Bronchial epithelial cell (primary cell): Measurements from ENCODE around the gene PARD6G. TPM values are rescaled to one million over a fixed set of nuclear protein-coding genes. Genes with fewer than 3 reads are reported as not detected.
A peak's percentile ranks its signal among the peaks of the same experiment; 100 is the strongest.

Experiments used
- DNase-seq: peaks from one replicate; pipeline ENCODE4 v3.0.0-alpha.2; 2010; ENCODE audit warnings: low read depth
- FAIRE-seq: peaks from 2 replicates; lab custom pipeline; 2011; peaks lifted over from hg19 to GRCh38; lab: Jason Lieb, UNC
- H3K27me3 ChIP-seq: 2 replicates; pipeline ENCODE4 v1.5.1; 2011; ENCODE audit warnings: low read length; ENCODE audit not compliant: control insufficient read depth, insufficient read depth
- H3K36me3 ChIP-seq: 2 replicates; pipeline ENCODE4 v1.5.1; 2011; ENCODE audit warnings: low read length; ENCODE audit not compliant: control insufficient read depth, insufficient read depth
- H3K4me3 ChIP-seq: 2 replicates; pipeline ENCODE4 v1.5.1; 2011; ENCODE audit warnings: mild to moderate bottlenecking, low read depth, low read length, control low read depth
- CTCF ChIP-seq: IDR thresholded peaks from 2 replicates; pipeline ENCODE4 v1.5.1; 2011; ENCODE audit warnings: mild to moderate bottlenecking, moderate library complexity, low read length, control low read depth, inconsistent platforms; ENCODE audit not compliant: insufficient read depth, severe bottlenecking
- total RNA-seq: library from RNA; depleted of rRNA; stranded (reverse); fragments of >200 nt; gene quantifications from 2 replicates; pipeline ENCODE4 v1.2.1, GENCODE V29; 2014

Gene PARD6G
- total RNA-seq, 1 donor from 2014 or later = 13.2 TPM

GRCh38 chr18:80191264-80191663 is 56.0 kb downstream of the PARD6G start:
- no peaks in the 10 kb centered on the region for H3K27me3 ChIP-seq
- no peak for TF ChIP-seq CTCF
- FAIRE-seq (no peak), DNase-seq (no peak)
- H3K4me3 ChIP-seq = no peak overlapping the region
- peaks cover 8% of the 10 kb centered on the region for H3K36me3 ChIP-seq

- no peak for FAIRE-seq
- TF ChIP-seq CTCF = no peak
- no peak for DNase-seq
- no peak overlapping the region for H3K4me3 ChIP-seq
- peaks cover 8% of the 10 kb centered on the region for H3K36me3 ChIP-seq
- no peaks in the 10 kb centered on the region for H3K27me3 ChIP-seq
These were observed 57.0 kb downstream of the PARD6G start for GRCh38 chr18:80190311-80190710.

- no peak overlapping the region for H3K4me3 ChIP-seq
- no peak for DNase-seq
- H3K36me3 ChIP-seq = peaks cover 6% of the 10 kb centered on the region
- TF ChIP-seq CTCF = no peak
- FAIRE-seq = no peak
- no peaks in the 10 kb centered on the region for H3K27me3 ChIP-seq
These were observed 57.8 kb downstream of the PARD6G start for GRCh38 chr18:80189531-80189865.

- peak; percentile 28 for FAIRE-seq
- no peaks in the 10 kb centered on the region for H3K27me3 ChIP-seq
- H3K36me3 ChIP-seq = peaks cover 6% of the 10 kb centered on the region
- no peak overlapping the region for H3K4me3 ChIP-seq
- DNase-seq = no peak
- TF ChIP-seq CTCF = no peak
These were observed 58.4 kb downstream of the PARD6G start for GRCh38 chr18:80188643-80189530.

GRCh38 chr18:80187956-80188642 is 59.2 kb downstream of the PARD6G start:
- FAIRE-seq (no peak), DNase-seq (no peak)
- H3K36me3 ChIP-seq = peaks cover 6% of the 10 kb centered on the region
- H3K27me3 ChIP-seq = no peaks in the 10 kb centered on the region
- no peak for TF ChIP-seq CTCF
- H3K4me3 ChIP-seq = no peak overlapping the region
